GM18873 (cell line): ENCODE data around the gene EMILIN2.
"Not testable (repeated sequence)": the region's sequence is repeated elsewhere in the genome, so short reads cannot be mapped to it uniquely, and the experiment has no call there.

ENCODE experiments used
- ATAC-seq: cut with Tn5 transposase; IDR thresholded peaks from one replicate; pipeline ENCODE4 v1.9.1; 2021; ENCODE audit warnings: mild to moderate bottlenecking, moderate library complexity, moderate number of reproducible peaks; ENCODE audit not compliant: unreplicated experiment, low FRiP score

Gene EMILIN2

DNA sequence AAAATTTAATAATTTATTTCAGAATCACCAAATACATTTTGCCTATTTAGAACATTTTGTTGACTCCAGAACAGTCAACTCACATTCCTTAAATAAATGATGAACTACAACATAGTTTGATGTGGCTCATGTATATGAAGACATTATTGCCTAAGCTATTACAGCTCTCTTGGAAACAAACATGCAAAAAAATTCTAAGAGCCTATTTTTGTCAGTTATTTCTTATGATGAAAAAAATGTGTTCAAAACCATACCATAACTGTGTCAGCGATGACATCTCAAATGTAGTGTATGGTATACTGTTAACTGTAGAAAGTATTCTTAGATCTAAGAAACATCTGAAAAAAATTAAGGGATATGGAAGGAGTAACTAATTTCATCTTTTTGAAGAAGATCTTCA, 6.3 kb upstream of the EMILIN2 start:
- no peak for ATAC-seq

DNA sequence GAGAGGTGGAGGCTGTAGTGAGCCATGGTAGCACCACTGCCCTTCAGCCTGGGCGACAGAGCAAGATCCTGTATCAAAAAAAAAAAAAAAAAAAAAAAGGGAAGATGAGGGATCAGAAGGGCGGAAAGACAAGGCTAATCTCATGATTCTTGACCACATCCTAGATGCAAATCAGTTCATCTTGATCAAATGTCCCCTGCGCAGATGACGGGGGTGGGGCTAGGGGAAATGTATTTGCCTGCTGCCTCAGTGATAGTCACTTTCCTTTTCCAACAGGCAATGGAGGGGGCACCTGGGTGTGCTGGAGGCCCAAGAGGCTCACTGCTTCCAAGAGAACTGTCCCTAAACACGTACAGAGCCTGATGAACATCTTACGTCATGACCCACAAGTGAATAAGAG, 3.7 kb upstream of the EMILIN2 start:
- no peak for ATAC-seq

DNA sequence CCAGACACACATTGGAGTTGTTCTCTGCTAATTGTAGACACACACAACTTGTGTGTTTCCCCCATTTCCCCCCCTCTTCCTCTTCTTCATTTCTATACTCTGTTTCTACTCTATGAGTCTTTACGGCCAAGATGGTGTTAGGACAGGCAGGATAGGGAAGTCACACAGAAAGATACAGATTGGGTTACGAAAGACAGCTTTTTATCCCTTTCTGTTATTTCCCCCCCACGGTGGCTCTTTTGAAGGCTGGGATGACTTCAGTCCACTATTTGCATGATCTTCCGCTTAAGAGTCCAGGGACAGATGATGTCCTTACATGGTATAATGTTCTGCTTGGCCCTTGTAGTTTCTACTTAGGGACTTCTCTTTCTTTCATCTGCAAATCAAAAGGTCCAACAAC, 1.6 kb upstream of the EMILIN2 start:
- ATAC-seq, result no peak

DNA sequence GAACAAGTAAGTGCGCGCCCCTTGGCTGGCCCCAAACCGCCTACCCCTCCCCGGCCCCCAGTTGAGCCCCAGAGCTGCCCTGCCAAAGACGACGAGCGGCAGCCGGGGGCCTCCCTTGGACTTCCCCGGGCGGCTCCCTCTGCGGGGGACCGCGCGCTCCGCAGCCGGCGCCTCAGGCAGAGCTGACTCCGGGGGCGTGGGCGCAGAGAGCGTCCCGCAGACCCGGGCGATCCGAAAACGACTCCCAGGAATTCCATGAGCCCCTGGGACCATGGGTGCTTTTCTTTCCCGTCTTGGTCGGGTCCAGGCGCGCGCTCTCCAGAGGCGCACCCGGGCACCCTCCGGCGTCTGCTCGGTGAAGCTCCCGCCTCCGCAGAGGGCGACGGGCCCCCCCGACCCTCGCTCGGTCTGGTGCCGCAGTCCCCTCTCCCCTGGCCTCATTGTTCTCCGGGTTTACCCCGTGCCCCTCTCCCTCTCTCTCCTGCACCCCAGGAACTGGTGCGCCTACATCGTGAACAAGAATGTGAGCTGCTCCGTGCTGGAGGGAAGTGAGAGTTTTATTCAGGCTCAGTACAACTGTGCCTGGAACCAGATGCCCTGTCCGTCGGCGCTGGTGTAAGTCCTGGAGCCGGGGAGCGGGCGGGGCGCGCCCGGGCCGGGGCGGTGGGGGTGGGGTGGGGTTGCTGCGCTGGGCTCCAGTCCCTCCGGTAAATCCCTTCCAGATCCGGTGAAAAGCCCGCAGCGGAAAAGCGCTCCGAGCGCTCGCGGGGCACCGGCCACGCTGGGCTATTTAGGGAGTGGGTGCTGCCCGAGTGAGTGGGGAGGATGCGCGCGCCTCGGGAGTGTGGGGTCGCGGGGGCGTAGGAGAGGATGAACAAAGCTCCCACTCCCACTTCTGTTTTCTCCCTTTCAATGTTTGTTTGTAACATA, 776 bp downstream of the EMILIN2 start:
- ATAC-seq, result no peak

DNA sequence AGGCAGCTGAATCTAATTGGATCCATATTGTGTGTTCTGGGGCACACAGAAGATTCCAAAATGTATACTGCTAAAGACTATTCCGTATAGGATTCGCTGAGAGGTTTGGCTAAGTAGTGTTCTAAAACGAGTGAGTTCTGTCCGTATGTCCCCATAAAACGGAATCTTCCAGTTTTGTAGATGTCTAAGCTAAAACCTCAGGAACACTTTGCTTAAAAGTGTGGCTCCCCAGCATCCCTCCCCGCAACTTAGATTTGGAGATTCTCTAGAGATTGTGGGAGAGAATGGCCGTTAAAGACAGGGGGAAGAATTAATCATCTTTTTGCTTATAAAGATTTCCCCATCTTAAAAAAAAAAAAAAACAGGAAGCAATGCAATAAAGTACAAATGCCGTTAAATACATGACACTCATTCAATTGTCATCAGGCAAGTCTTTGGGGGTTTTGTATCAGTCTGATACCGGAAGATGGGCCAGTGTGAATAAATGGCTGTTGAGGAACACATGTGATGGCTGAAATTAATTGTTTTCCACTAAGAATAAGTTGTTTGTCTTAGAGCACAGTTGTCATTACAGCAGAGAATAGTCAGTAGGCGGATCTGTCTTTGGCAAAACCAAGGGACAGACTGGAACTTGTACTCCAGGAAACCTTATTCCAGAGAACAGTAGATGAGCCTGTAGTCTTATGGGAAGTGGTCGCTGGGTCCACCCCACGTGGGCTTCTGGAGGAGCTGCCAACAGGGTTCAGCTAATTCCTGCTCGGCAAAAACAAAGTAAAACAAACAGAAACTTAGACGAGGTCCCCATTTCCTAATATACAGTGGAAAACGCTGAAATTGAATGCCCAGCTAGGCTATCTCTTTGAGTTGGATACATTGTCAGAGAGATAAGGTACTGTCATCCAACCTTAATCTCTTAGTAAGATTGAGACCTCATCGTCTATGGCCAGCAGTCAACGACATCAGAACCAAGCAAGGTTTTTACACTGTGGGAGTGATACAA, 1.7 kb downstream of the EMILIN2 start:
- ATAC-seq, result no peak

DNA sequence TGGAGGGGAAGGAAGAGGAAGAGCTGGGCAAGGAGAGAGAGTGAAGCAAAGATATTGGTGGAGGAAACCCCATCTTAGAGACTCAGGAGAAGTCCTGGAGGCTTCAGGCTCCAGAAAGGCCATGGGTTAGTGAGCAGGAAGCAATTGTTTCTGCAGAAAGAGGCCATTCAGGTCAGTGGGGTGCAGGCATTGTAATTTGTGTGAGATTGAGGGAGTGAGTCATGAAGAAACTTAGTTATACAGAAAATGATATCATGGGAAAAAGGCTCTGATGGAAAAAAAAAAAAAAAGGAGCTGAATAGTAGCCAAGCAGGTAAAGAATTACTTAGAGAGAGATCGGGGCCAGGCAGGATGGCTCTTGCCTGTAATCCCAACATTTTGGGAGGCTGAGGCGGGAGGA, 4.0 kb downstream of the EMILIN2 start:
- ATAC-seq, result no peak

DNA sequence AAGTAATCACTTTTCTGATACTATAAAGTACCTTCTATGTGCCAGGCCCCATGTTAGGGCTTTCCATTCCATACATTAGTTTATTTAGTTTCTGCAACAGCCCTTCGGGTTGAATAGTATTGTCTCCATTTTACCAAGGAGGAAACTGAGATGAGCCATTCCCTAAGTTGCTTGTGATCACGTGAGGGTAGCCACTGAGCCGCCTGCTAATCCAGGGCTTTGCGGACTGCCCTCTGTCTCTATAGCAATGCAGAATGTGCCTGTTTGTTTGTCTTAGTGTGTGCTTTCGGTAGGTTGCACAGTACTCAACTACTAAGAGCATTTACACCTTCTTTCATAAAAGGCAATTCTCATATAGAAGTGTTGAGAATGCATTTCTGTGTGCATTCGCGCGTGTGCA, 5.0 kb downstream of the EMILIN2 start:
- ATAC-seq, result no peak

DNA sequence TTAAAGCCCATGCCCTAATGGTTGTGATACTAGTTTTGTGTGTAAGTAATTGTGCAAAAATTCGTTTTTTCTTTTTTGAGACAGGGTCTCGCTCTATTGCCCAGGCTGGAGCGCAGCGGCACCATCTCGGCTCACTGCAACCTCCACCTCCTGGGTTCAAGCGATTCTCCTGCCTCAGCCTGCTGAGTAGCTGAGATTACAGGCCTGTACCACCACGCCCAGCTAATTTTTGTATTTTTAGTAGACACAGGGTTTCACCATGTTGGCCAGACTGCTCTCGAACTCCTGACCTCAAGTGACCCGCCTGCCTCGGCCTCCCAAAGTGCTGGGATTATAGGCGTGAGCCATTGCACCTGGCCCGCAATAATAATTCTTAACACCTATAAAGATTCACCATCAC, 5.7 kb downstream of the EMILIN2 start:
- not testable (repeated sequence) for ATAC-seq

DNA sequence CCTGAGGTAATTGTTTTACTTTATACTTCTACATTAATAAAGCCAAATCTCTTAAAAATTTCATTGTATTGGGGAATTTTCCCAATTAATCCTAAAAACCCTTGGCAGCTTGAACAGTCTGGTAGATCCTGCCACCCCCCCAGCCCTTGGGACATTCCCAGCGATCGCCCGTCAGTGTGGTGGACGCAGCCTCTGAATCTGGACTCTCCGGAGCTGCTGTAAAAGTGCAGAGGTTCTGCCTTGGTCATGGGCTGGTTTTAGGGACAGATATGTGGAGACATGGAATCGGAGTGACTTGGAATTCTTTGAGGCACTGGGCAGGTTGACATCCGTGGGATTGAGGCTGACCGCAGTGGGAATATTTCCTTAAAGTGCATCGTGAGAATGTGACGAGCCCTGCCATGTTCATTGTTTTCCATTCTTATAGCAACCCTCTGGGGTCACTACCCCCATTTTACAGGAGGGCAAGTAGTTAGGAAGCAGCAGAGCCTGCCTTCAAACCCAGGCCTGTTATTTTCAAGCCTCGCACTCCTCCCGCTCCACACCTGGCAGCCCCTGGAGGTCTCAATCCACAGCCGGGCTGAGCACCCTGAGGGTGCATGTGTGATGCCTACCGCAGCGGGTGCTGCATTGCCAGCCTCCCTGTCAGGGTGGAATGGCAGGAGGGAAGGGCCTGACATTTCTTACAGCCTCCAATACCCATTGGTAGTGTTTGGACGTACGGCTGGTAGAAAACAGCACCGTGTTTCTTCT, 6.5 kb downstream of the EMILIN2 start:
- no peak for ATAC-seq

DNA sequence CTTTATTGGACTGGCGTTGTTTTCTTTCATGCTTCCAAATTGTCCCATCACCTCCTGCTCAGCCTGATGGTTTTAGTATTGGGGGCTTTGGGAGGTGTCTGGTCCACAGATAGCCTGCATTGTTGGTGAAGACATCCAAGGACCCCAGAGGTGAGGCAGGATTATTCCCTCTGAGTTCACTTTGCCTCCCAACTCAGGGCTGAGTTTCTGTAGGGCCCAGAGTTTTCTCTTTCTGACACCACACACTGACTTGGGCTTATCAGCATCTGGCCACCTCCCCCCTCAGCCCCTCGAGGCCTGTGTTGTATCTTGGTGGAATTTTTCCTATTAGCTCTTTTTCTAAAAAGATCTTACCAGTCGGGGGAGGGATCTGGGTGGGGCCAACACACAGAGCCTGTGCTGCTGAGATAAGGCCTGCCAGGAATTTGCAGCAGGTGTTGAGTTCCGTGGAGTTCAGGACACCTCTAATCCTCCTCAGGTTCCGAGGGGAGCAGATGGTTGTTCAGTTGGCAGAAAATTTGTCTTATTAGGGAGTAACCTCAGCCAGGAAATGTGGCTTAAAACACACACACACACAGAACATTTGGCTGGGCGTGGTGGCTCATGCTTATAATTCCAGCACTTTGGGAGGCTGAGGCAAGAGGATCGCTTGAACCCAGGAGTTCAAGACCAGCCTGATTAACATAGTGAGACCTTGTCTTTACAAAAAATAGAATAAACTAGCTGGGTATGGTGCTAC, 7.3 kb downstream of the EMILIN2 start:
- no peak for ATAC-seq

DNA sequence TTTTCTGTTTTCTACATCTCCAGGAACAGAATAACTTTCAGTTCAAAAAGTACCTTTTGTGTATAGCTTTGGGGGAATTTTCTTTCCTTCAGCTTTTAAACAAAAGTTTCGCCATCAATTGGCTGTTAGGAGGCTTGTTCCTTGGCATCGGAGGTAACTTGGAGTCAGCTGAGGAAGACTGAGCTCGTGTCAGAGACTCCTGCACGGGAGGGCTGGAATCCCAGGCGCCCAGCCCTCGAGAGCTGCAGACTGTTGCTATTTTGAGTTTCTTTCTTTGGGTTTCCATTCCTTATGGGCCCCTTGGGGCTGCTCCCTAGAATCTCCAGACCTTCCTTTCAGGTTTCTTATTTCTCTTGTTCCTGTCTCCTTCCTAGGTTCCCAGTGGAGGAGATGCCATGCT, 8.1 kb downstream of the EMILIN2 start:
- ATAC-seq, result no peak

DNA sequence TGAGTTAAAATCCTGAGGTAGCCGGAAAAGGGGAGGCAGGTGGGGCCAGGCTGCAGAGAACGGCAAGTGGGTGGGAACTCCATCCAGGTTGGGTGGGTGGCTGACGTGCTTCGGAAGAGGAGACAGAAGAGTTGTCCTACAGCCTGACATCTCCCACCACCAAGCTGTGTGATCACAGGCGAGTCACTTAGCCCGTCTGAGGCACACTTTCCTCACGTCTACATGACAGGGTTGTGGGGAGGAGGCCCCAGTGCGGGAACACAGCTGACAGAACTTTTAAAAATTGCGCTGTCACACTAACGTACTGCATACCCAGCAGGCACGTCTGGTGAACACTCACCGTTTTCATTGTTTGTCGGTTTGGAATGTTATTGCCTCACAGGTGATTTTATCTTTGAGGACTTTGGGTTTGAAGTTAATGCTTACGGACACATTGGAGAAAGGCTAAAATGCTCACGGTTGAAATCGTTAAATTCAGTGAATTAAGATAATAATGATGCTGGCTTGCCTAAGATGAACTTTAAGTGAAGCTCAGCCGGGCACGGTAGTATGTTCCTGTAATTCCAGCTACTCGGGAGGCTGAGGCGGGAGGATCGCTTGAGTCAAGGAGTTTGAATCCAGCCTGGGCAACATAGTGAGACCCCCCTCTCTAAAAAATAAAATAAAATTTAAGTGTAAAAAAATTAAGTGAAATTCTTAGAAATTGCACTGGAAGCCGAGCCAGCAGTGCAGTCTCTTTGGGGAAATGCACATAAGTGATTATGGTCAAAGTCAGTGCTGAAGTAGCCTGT, 8.9 kb downstream of the EMILIN2 start:
- no peak for ATAC-seq

DNA sequence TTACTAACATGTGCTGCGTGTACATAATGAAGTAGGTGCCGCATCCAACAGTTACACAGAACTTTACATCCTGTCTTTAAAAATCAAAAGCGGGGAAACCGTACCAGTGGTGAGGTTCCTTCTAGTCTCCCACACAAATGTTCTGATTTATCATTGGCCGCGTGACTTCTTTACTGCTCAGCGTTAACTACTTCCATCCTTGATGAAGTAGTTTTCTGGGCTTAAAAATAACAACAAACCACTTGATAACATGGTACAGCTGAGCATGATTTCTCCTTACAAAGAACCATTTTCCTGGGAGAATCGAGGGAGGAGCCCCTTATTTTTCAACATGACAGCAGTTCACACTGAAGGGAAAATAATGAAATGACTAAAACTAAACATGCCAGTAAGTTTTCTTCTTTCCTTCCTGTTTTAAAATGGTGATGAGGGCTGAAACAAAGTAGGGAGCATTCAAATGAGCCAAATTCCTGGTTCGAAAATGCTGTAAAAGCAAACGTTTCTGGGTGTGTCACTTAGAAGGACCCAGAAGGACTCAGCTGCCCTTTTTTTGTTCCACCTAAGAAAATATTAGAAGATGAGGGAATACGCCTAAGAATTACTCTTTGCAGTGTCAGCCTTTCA, 9.9 kb downstream of the EMILIN2 start:
- no peak for ATAC-seq

DNA sequence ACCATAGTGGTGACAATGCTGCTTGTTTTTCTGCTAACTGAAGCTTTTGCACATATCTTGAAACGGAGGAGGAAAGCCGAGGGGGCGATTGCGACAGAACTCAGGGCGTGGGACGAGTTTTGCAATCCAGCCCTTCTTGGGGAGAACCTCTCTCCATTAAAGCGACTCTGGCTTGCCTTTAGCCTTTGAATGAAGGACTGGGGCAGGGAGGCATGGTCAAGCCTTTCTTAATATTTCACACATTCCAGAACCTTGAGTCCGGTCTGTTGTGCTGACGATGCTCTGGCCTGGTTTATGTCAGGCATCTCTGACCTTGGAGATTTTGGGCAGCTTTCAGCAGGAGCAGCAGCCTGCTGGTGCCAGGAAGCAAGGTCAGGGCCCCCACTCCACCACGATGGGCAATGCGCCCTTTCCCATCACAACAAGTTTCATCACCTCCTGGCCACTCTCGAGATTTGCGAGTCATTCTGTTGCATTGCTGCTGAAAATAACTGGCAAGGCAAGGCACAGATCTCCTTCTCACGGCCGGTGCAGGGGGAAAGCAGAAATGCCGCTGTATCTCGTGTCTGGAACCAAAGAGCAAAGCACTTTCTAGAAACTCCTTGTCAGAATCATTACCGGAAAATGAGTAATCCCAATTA, 10.8 kb downstream of the EMILIN2 start:
- no peak for ATAC-seq

DNA sequence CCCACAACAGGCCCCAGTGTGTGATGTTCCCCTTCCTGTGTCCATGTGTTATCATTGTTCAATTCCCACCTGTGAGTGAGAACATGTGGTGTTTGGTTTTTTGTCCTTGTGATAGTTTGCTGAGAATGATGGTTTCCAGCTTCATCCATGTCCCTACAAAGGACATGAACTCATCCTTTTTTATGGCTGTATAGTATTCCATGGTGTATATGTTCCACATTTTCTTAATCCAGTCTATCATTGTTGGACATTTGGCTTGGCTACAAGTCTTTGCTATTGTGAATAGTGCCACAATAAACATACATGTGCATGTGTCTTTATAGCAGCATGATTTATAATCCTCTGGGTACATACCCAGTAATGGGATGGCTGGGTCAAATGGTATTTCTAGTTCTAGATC, 13.6 kb downstream of the EMILIN2 start:
- ATAC-seq, result not testable (repeated sequence)

DNA sequence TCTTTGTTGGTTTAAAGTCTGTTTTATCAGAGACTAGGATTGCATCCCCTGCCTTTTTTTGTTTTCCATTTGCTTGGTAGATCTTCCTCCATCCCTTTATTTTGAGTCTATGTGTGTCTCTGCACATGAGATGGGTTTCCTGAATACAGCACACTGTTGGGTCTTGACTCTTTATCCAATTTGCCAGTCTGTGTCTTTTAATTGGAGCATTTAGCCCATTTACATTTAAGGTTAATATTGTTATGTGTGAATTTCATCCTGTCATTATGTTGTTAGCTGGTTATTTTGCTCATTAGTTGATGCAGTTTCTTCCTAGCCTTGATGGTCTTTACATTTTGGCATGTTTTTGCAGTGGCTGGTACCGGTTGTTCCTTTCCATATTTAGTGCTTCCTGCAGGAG, 17.2 kb downstream of the EMILIN2 start:
- ATAC-seq, result not testable (repeated sequence)

DNA sequence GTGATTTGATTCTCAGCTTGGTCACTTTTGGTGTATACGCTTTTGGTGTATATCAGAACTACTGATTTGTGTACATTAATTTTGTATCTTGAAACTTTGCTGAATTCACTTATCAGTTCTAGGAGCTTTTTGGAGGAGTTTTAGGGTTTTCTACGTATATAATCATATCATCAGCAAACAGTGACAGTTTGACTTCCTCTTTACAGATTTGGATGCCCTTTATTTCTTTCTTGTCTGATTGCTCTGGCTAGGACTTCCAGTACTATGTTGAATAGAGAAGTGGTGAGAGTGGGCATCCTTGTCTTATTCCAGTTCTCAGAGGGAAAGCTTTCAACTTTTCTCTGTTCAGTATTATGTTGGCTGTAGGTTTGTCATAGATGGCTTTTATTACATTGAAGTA, 19.7 kb downstream of the EMILIN2 start:
- ATAC-seq, result not testable (repeated sequence)

DNA sequence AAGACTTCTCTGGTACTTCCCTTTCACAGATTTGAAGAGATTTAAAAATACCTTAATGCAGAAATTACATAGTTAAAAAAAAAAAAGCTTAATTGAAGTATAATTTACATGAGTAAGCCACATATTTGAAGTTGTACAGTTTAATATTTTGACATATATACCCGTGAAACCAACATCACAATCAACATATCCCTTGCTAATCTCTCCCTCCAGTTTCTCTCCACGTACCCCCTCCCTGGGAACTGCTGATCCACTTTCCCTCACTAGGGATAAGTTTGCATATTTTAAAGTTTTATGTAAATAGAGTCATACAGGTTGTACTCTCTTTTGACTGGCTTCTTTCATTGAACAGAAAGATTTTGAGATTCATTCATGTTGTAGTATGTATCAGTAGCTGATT, 22.4 kb downstream of the EMILIN2 start:
- ATAC-seq, result no peak
